HUES48 (cell line): ENCODE results near the gene FER.
"Not testable (repeated sequence)": the region's sequence is repeated elsewhere in the genome, so short reads cannot be mapped to it uniquely, and the experiment has no call there.

Experiments
- H3K27ac ChIP-seq: one replicate; pipeline ENCODE4 v1.7.0; 2013; ENCODE audit warnings: low read depth, low read length, inconsistent platforms
- H3K27me3 ChIP-seq: 2 replicates; pipeline ENCODE4 v1.6.1; 2013; ENCODE audit warnings: mild to moderate bottlenecking, low read length; ENCODE audit not compliant: control insufficient read depth, insufficient read depth
- H3K36me3 ChIP-seq: 2 replicates; pipeline ENCODE4 v1.6.1; 2013; ENCODE audit warnings: low read length; ENCODE audit not compliant: control insufficient read depth, insufficient read depth
- H3K4me1 ChIP-seq: 2 replicates; pipeline ENCODE4 v1.6.1; 2013; ENCODE audit warnings: mild to moderate bottlenecking, low read length; ENCODE audit not compliant: control insufficient read depth, insufficient read depth
- H3K4me3 ChIP-seq: 2 replicates; pipeline ENCODE4 v1.5.1; 2013; ENCODE audit warnings: mild to moderate bottlenecking, low read depth, low read length
- H3K9ac ChIP-seq: 2 replicates; pipeline ENCODE4 v1.6.1; 2013; ENCODE audit warnings: mild to moderate bottlenecking, low read depth, low read length, moderate library complexity
- H3K9me3 ChIP-seq: 2 replicates; pipeline ENCODE4 v1.6.1; 2013; ENCODE audit warnings: low read length; ENCODE audit not compliant: control insufficient read depth, insufficient read depth

Gene FER

GRCh38 chr5:109152565-109152964 is 404.9 kb downstream of the FER start:
- H3K9me3 ChIP-seq: no peaks in the 10 kb centered on the region
- H3K36me3 ChIP-seq: no peaks in the 10 kb centered on the region
- H3K9ac ChIP-seq: no peak overlapping the region
- H3K4me1 ChIP-seq: no peaks in the 10 kb centered on the region
- H3K27ac ChIP-seq: no peak overlapping the region
- no peaks in the 10 kb centered on the region for H3K27me3 ChIP-seq
- no peak overlapping the region for H3K4me3 ChIP-seq

GRCh38 chr5:109155625-109156024 is 407.9 kb downstream of the FER start:
- Histone ChIP-seq H3K27ac (no peak overlapping the region), H3K36me3 (no peaks in the 10 kb centered on the region), H3K4me3 (no peak overlapping the region), H3K9me3 (no peaks in the 10 kb centered on the region), H3K4me1 (no peaks in the 10 kb centered on the region), H3K9ac (no peak overlapping the region), H3K27me3 (no peaks in the 10 kb centered on the region)

GRCh38 chr5:109156885-109157284 is 409.2 kb downstream of the FER start:
- Histone ChIP-seq H3K9me3 (no peaks in the 10 kb centered on the region), H3K4me3 (no peak overlapping the region), H3K27me3 (no peaks in the 10 kb centered on the region), H3K27ac (no peak overlapping the region), H3K4me1 (no peaks in the 10 kb centered on the region), H3K36me3 (no peaks in the 10 kb centered on the region), H3K9ac (no peak overlapping the region)

- no peak overlapping the region for H3K9ac ChIP-seq
- no peaks in the 10 kb centered on the region for H3K27me3 ChIP-seq
- H3K27ac ChIP-seq: no peak overlapping the region
- H3K4me1 ChIP-seq: no peaks in the 10 kb centered on the region
- no peaks in the 10 kb centered on the region for H3K36me3 ChIP-seq
- H3K9me3 ChIP-seq: no peaks in the 10 kb centered on the region
- no peak overlapping the region for H3K4me3 ChIP-seq
Measured at GRCh38 chr5:109160468-109160867, 412.8 kb downstream of the FER start.

- Histone ChIP-seq H3K9me3 (no peaks in the 10 kb centered on the region), H3K4me3 (no peak overlapping the region), H3K4me1 (no peaks in the 10 kb centered on the region), H3K9ac (no peak overlapping the region), H3K36me3 (no peaks in the 10 kb centered on the region), H3K27ac (no peak overlapping the region), H3K27me3 (no peaks in the 10 kb centered on the region)
Measured at GRCh38 chr5:109161914-109162683, 414.4 kb downstream of the FER start.

GRCh38 chr5:109163336-109163735 is 415.6 kb downstream of the FER start:
- Histone ChIP-seq H3K9ac (no peak overlapping the region), H3K27me3 (no peaks in the 10 kb centered on the region), H3K4me3 (no peak overlapping the region), H3K4me1 (peaks cover 8% of the 10 kb centered on the region), H3K9me3 (no peaks in the 10 kb centered on the region), H3K36me3 (no peaks in the 10 kb centered on the region), H3K27ac (no peak overlapping the region)

- Histone ChIP-seq H3K9me3 (no peaks in the 10 kb centered on the region), H3K4me3 (no peak overlapping the region), H3K36me3 (no peaks in the 10 kb centered on the region), H3K4me1 (peaks cover 14% of the 10 kb centered on the region), H3K27me3 (no peaks in the 10 kb centered on the region), H3K9ac (no peak overlapping the region), H3K27ac (no peak overlapping the region)
Measured at GRCh38 chr5:109164001-109164400, 416.3 kb downstream of the FER start.

GRCh38 chr5:109167586-109167985 is 419.9 kb downstream of the FER start:
- Histone ChIP-seq H3K4me1 (peaks cover 25% of the 10 kb centered on the region), H3K9me3 (no peaks in the 10 kb centered on the region), H3K4me3 (no peak overlapping the region), H3K9ac (no peak overlapping the region), H3K27ac (no peak overlapping the region), H3K36me3 (no peaks in the 10 kb centered on the region), H3K27me3 (no peaks in the 10 kb centered on the region)

GRCh38 chr5:109168151-109168550 is 420.5 kb downstream of the FER start:
- no peaks in the 10 kb centered on the region for H3K36me3 ChIP-seq
- H3K9ac ChIP-seq: no peak overlapping the region
- no peaks in the 10 kb centered on the region for H3K27me3 ChIP-seq
- no peak overlapping the region for H3K27ac ChIP-seq
- no peak overlapping the region for H3K4me3 ChIP-seq
- H3K9me3 ChIP-seq: no peaks in the 10 kb centered on the region
- peaks cover 25% of the 10 kb centered on the region for H3K4me1 ChIP-seq

- H3K27ac ChIP-seq: peak overlapping the region; percentile 26
- H3K4me3 ChIP-seq: no peak overlapping the region
- no peaks in the 10 kb centered on the region for H3K36me3 ChIP-seq
- H3K27me3 ChIP-seq: no peaks in the 10 kb centered on the region
- H3K9me3 ChIP-seq: no peaks in the 10 kb centered on the region
- peaks cover 25% of the 10 kb centered on the region for H3K4me1 ChIP-seq
- no peak overlapping the region for H3K9ac ChIP-seq
Measured at GRCh38 chr5:109170629-109171350, 423.1 kb downstream of the FER start.

- H3K27me3 ChIP-seq, H3K9me3 ChIP-seq, H3K4me3 ChIP-seq, H3K9ac ChIP-seq, H3K36me3 ChIP-seq, H3K27ac ChIP-seq: not testable (repeated sequence)
- H3K4me1 ChIP-seq: peaks cover 25% of the 10 kb centered on the region
Measured at GRCh38 chr5:109171437-109172073, 423.9 kb downstream of the FER start.
